ENCODE data around the gene MROH8. TPM values are rescaled to one million over a fixed set of nuclear protein-coding genes. Genes with fewer than 3 reads are reported as not detected.

Gene MROH8
- total and polyA plus RNA-seq, 2 experiments from 2014 or later, result 0.63 to 0.68 TPM

GRCh38 chr20:37225146-37225545 is 45.8 kb upstream of the MROH8 start:
- Histone ChIP-seq H3K4me3 (no peak overlapping the region), H3K27ac (ENCODE audit: low read depth) (0 out of 2 replicates have a peak overlapping the region, but pooled peaks have one; percentile 29), H3K27me3 (ENCODE audit: insufficient read depth) (no peaks in the 10 kb centered on the region), H3K36me3 (ENCODE audit: insufficient read depth) (peaks cover 61% of the 10 kb centered on the region), H3K79me2 (replicated peaks; ENCODE audit: insufficient read depth) (peaks cover 35% of the 10 kb centered on the region), H3F3A (replicated peaks; ENCODE audit: low read depth) (peaks cover 11% of the 10 kb centered on the region; the same call in 1 of the 2 replicates), H3K4me1 (ENCODE audit: insufficient read depth) (peaks cover 29% of the 10 kb centered on the region), H4K20me1 (replicated peaks; ENCODE audit: insufficient read depth) (peaks cover 16% of the 10 kb centered on the region), H3K4me2 (no peak overlapping the region), H3K9me2 (ENCODE audit: insufficient read depth) (no peaks in the 10 kb centered on the region), H2AFZ (no peak overlapping the region)
- Mint-ChIP-seq H3K27ac (no peak overlapping the region), H3K27me3 (ENCODE audit: insufficient read depth, low read depth, poor library complexity) (peaks cover 5% of the 10 kb centered on the region), H3K4me3 (no peak overlapping the region), H3K9me3 (no peaks in the 10 kb centered on the region), H3K4me1 (peaks cover 56% of the 10 kb centered on the region), H3K36me3 (ENCODE audit: low read depth) (peaks cover 84% of the 10 kb centered on the region)
- TF ChIP-seq ZNF114 (CRISPR knock-in tag; IDR thresholded peaks at IDR 0.05) (no peak), ZNF462 (CRISPR knock-in tag; IDR thresholded peaks at IDR 0.05) (no peak), ZNF331 (CRISPR knock-in tag; IDR thresholded peaks at IDR 0.05; ENCODE audit: low read depth) (no peak), ETS1 (IDR thresholded peaks at IDR 0.05) (no peak), CREB1 (CRISPR knock-in tag; IDR thresholded peaks at IDR 0.05; ENCODE audit: low read depth) (no peak), STAT1 (IDR thresholded peaks at IDR 0.05; ENCODE audit: unreplicated experiment) (no peak), POLR2AphosphoS5 (IDR thresholded peaks at IDR 0.05; ENCODE audit: low read depth) (no peak), REST (IDR thresholded peaks at IDR 0.05; ENCODE audit: unreplicated experiment) (no peak)
- DNase-seq (ENCODE audit: low spot score), result no peak
- no peak for ATAC-seq
